GM12878 (cell line): ENCODE measurements around the gene CATSPERZ. TPM values are rescaled to one million over a fixed set of nuclear protein-coding genes. Genes with fewer than 3 reads are reported as not detected.

Source experiments
- ATAC-seq: fragments of 200-7000 bp; cut with Tn5 transposase; 3 replicates; pipeline ENCODE4 v1.9.1; 2020; ENCODE audit warnings: mild to moderate bottlenecking, moderate library complexity
- BruUV-seq: library from RNA; stranded (reverse); fragments of 400-500 nt; replicated peaks from 2 replicates; lab custom pipeline; 2021; lab: Mats Ljungman, UMichigan
- CTCF ChIA-PET: fragments of 300-600 bp; sonication (Branson Sonifier 250); formaldehyde crosslinking; extraction: SDS; loops from one replicate; lab custom pipeline; 2021; ENCODE audit warnings: inconsistent platforms; lab: Yijun Ruan, JAX
- POLR2A ChIA-PET: fragments of 350-600 bp; formaldehyde crosslinking; extraction: SDS; loops from one replicate; lab custom pipeline; 2021; ENCODE audit warnings: inconsistent platforms; lab: Charles Lee
- RAD21 ChIA-PET: fragments of 300-600 bp; sonication (Branson Sonifier 250); formaldehyde crosslinking; loops from one replicate; lab custom pipeline; 2023; ENCODE audit warnings: antibody characterized with exemption; ENCODE audit not compliant: unreplicated experiment; lab: Charles Lee
- SMC1A ChIA-PET: fragments of 300-600 bp; sonication (Branson Sonifier 250); formaldehyde crosslinking; loops from one replicate; lab custom pipeline; 2023; ENCODE audit not compliant: unreplicated experiment, uncharacterized antibody; lab: Charles Lee
- DNase-seq: peaks from one replicate; pipeline ENCODE4 v3.0.0-alpha.2; 2011; ENCODE audit warnings: low read depth, low spot score
- FAIRE-seq: peaks from 3 replicates; lab custom pipeline; 2011; peaks lifted over from hg19 to GRCh38; lab: Jason Lieb, UNC
- H2AFZ ChIP-seq: 2 replicates; pipeline ENCODE4 v1.6.0; 2011; ENCODE audit warnings: low read depth, low read length, control low read depth; ENCODE audit not compliant: control insufficient read depth
- H3K27ac ChIP-seq: 2 replicates; pipeline ENCODE4 v1.5.1; 2011; ENCODE audit warnings: control low read depth; ENCODE audit not compliant: control insufficient read depth, insufficient read depth
- H3K27me3 ChIP-seq, 2 experiments: replicated peaks in 1 of 2; 2 replicates each; pipeline versions ENCODE4 v1.6.0 to v1.6.1; 2011; ENCODE audit warnings: low read length in 1 of 2; ENCODE audit not compliant: control insufficient read depth in 2 of 2, insufficient read depth in 2 of 2
- H3K36me3 ChIP-seq, 2 experiments: 2 replicates each; pipeline ENCODE4 v1.5.1; 2011; ENCODE audit warnings: low read length in 1 of 2; ENCODE audit not compliant: control insufficient read depth in 2 of 2, insufficient read depth in 2 of 2
- H3K4me1 ChIP-seq: 2 replicates; pipeline ENCODE4 v1.6.1; 2011; ENCODE audit warnings: mild to moderate bottlenecking, low read length, moderate library complexity, mixed read lengths; ENCODE audit not compliant: control insufficient read depth, insufficient read depth
- H3K4me2 ChIP-seq: 2 replicates; pipeline ENCODE4 v1.6.0; 2011; ENCODE audit warnings: control low read depth; ENCODE audit not compliant: control insufficient read depth, insufficient read depth
- H3K4me3 ChIP-seq: fragments of 200-600 bp; sonication (generic); 2 replicates; pipeline ENCODE4 v1.5.1; 2016
- H3K79me2 ChIP-seq: 2 replicates; pipeline ENCODE4 v1.6.0; 2011; ENCODE audit warnings: low read length; ENCODE audit not compliant: control insufficient read depth, insufficient read depth
- H3K9ac ChIP-seq: 2 replicates; pipeline ENCODE4 v1.8.0; 2011; ENCODE audit warnings: low read length, control low read depth, mixed read lengths; ENCODE audit not compliant: control insufficient read depth, insufficient read depth
- H3K9me3 ChIP-seq: replicated peaks from 3 replicates; pipeline ENCODE4 v1.5.1; 2011; ENCODE audit warnings: mild to moderate bottlenecking, low read length; ENCODE audit not compliant: control insufficient read depth, insufficient read depth
- H4K20me1 ChIP-seq: 2 replicates; pipeline ENCODE4 v1.6.0; 2011; ENCODE audit not compliant: control insufficient read depth, insufficient read depth
- BMI1 ChIP-seq: fragments of 450-650 bp; IDR thresholded peaks from 2 replicates; pipeline ENCODE4 v1.6.1; 2016; ENCODE audit warnings: mild to moderate bottlenecking, moderate library complexity, borderline replicate concordance
- HDAC6 ChIP-seq: fragments of 200-600 bp; sonication (generic); IDR thresholded peaks from one replicate; pipeline ENCODE4 v1.8.0; 2017; ENCODE audit warnings: antibody characterized with exemption; ENCODE audit not compliant: unreplicated experiment
- TCF3 ChIP-seq: IDR thresholded peaks from 2 replicates; pipeline ENCODE4 v1.6.1; 2012; ENCODE audit warnings: low read depth, mild to moderate bottlenecking, low read length, borderline replicate concordance; ENCODE audit not compliant: insufficient read depth
- USF1 ChIP-seq: IDR thresholded peaks from 2 replicates; pipeline ENCODE4 v1.6.1; 2011; ENCODE audit warnings: borderline replicate concordance, low read depth, mild to moderate bottlenecking, moderate library complexity, mixed read lengths, low read length; ENCODE audit not compliant: insufficient read depth; ENCODE audit errors: extremely low read length
- ZBTB4 ChIP-seq: fragments of 450-650 bp; formaldehyde crosslinking; IDR thresholded peaks from 2 replicates; pipeline ENCODE4 v1.4.0; 2022; ENCODE audit warnings: mild to moderate bottlenecking, moderate library complexity
- ZNF622 ChIP-seq: fragments of 450-650 bp; IDR thresholded peaks from 2 replicates; pipeline ENCODE4 v1.6.1; 2017; ENCODE audit warnings: mild to moderate bottlenecking, inconsistent platforms
- WGBS: methylation state at CpG from one replicate; pipeline ENCODE4 v1.1.6; 2016; ENCODE audit warnings: low lambda C conversion rate; ENCODE audit not compliant: insufficient replicate concordance, insufficient coverage; ENCODE audit errors: missing lambda C conversion rate; 5-methylcytosine and 5-hydroxymethylcytosine counted together
- in situ Hi-C: fragments of 300-500 bp; cut with MboI; formaldehyde crosslinking; loops from 9 replicates; pipeline ENCODE4 v1.14.3; 2018; ENCODE audit warnings: mixed read lengths
- intact Hi-C: fragments of 100-400 bp; cut with micrococcal nuclease; formaldehyde crosslinking; loops from one replicate; pipeline ENCODE4 v1.14.2; 2022; ENCODE audit not compliant: unreplicated experiment
- polyA plus RNA-seq, 11 experiments: library from polyadenylated mRNA; depleted of rRNA in 4 of 11; unstranded in 6 of 11; stranded (reverse) in 5 of 11; fragments of >200 nt; fragmentation: Nextera tagmentation in 4 of 11; fragmentation: Illumina TruSeq in 1 of 11; extraction: Ambion mirVana in 4 of 11; extraction: Trizol in 1 of 11; gene quantifications; 1 replicate in 1 of 11; 2 replicates in 10 of 11; pipeline versions ENCODE4 v1.2.1 to v1.2.3, GENCODE V29; 2011 to 2016; ENCODE audit warnings: inconsistent platforms in 2 of 11, missing spikeins in 2 of 11, low read depth in 1 of 11
- total RNA-seq, 4 experiments: library from RNA; depleted of rRNA in 3 of 4; stranded (reverse); fragments of >200 nt in 3 of 4; fragmentation: Illumina TruSeq in 1 of 4; extraction: Trizol in 1 of 4; gene quantifications; 2 replicates each; pipeline versions ENCODE4 v1.2.1 to v1.2.3, GENCODE V29; 2013 to 2021

The CATSPERZ gene
- total and polyA plus RNA-seq, 10 of the 15 experiments (the other 5 are each of a cell fraction or from before 2014, with no cell fraction given): 0.12 to 0.31 TPM; not detected in 8

DNA sequence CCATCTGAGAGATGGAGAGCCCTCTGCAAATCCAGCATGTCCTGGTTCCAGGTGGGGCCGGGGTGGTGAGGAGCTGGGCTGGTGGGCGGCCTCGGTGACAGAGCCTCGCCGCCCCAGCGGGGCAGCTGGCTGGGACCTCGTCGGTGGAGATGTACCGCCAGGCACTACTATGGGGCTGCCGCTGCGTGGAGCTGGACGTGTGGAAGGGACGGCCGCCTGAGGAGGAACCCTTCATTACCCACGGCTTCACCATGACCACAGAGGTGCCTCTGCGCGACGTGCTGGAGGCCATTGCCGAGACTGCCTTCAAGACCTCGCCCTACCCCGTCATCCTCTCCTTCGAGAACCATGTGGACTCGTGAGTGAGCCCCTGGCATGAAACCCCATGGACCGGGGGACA is 41.8 kb upstream of the CATSPERZ start:
- Histone ChIP-seq H3K36me3 (peaks cover 0 to 5% of the 10 kb centered on the region in 2 experiments; a peak in 2 of 4 replicates), H3K9ac (no peak overlapping the region), H2AFZ (no peak overlapping the region), H3K27ac (no peak overlapping the region), H3K27me3 (no peaks in the 10 kb centered on the region), H3K4me1 (peaks cover 11% of the 10 kb centered on the region), H3K4me3 (no peak overlapping the region), H3K79me2 (no peaks in the 10 kb centered on the region), H3K9me3 (no peaks in the 10 kb centered on the region), H3K4me2 (no peak overlapping the region), H4K20me1 (no peaks in the 10 kb centered on the region)
- 87% methylated on average over 24 of the region's 24 CpGs for WGBS
- FAIRE-seq (no peak), DNase-seq (no peak), ATAC-seq (no peak)
- ChIA-PET CTCF (no interaction called here), POLR2A (interaction anchor here (0.7 to 1.9 kb wide), 3 partner anchors 9 to 27 kb away, joined by 4 to 7 read pairs (median 4); no protein-coding TSS in a partner anchor), RAD21 (no interaction called here), SMC1A (interaction anchor here (1.2 kb wide), 1 partner anchor 54 kb away, joined by 3 read pairs; no protein-coding TSS in a partner anchor)
- TF ChIP-seq TCF3: no peak
- in situ Hi-C loops: no loop called here
- BruUV-seq: no TSS peak
- intact Hi-C loops: no loop called here

- TF ChIP-seq ZBTB4 (CRISPR knock-in tag): no peak
- no peak for TF ChIP-seq HDAC6
- no peak for TF ChIP-seq USF1
- TF ChIP-seq ZNF622: no peak
- TF ChIP-seq BMI1: no peak
- Histone ChIP-seq H3K4me3 (no peak overlapping the region), H3K27me3 (no peaks in the 10 kb centered on the region), H2AFZ (no peak overlapping the region), H3K27ac (0 out of 2 replicates have a peak overlapping the region, but pooled peaks have one; percentile 17), H3K79me2 (no peaks in the 10 kb centered on the region), H3K9me3 (no peaks in the 10 kb centered on the region), H4K20me1 (no peaks in the 10 kb centered on the region), H3K36me3 (peaks cover 0 to 5% of the 10 kb centered on the region in 2 experiments; a peak in 2 of 4 replicates), H3K9ac (no peak overlapping the region), H3K4me1 (peaks cover 11% of the 10 kb centered on the region), H3K4me2 (no peak overlapping the region)
- no peak for ATAC-seq
- ChIA-PET CTCF (no interaction called here), RAD21 (no interaction called here), SMC1A (interaction anchor here (0.5 to 1.2 kb wide), 2 partner anchors 36 to 54 kb away, joined by 3 to 4 read pairs; no protein-coding TSS in a partner anchor), POLR2A (interaction anchor here (0.8 to 1.9 kb wide), 2 partner anchors 8 to 14 kb away, joined by 4 to 7 read pairs; no protein-coding TSS in a partner anchor)
- in situ Hi-C loops (no loop called here), intact Hi-C loops (no loop called here)
- no peak for FAIRE-seq
- no peak for DNase-seq
- BruUV-seq: no TSS peak
- WGBS: 93% methylated on average over 27 of the region's 32 CpGs
These were observed 41.1 kb upstream of the CATSPERZ start for GRCh38 chr11:64258946-64259532.
